BLaER1 treated with 17β-estradiol and CSF1 and Interleukin-3, amounts not matched to agents 10 nM and 100 nM (cell line): ENCODE data around the gene FBXW2.

Experiments used
- H3K27ac ChIP-seq, 11 experiments: shearing (Covaris generic); formaldehyde crosslinking; 2 replicates each; pipeline ENCODE4 v1.8.1; 2022
- H3K27me3 ChIP-seq, 11 experiments: shearing (Covaris generic); formaldehyde crosslinking; 2 replicates each; pipeline ENCODE4 v1.8.1; 2022
- H3K36me3 ChIP-seq, 11 experiments: shearing (Covaris generic); formaldehyde crosslinking; 2 replicates each; pipeline ENCODE4 v1.8.1; 2022
- H3K4me1 ChIP-seq, 10 experiments: shearing (Covaris generic); formaldehyde crosslinking; 2 replicates each; pipeline ENCODE4 v1.8.1; 2022
- H3K4me2 ChIP-seq, 11 experiments: shearing (Covaris generic); formaldehyde crosslinking; 2 replicates each; pipeline ENCODE4 v1.8.1; 2022
- H3K4me3 ChIP-seq, 10 experiments: shearing (Covaris generic); formaldehyde crosslinking; 2 replicates each; pipeline ENCODE4 v1.8.1; 2022
- H3K9ac ChIP-seq, 11 experiments: shearing (Covaris generic); formaldehyde crosslinking; 2 replicates each; pipeline ENCODE4 v1.8.1; 2022
- H3K9me3 ChIP-seq, 11 experiments: shearing (Covaris generic); formaldehyde crosslinking; replicated peaks in 1 of 11; 2 replicates each; pipeline ENCODE4 v1.8.1; 2022
- H4K20me1 ChIP-seq, 11 experiments: shearing (Covaris generic); formaldehyde crosslinking; 2 replicates each; pipeline ENCODE4 v1.8.1; 2022
- Cebpa-rat ChIP-seq, 11 experiments: shearing (Covaris generic); IDR thresholded peaks; 2 replicates each; pipeline ENCODE4 v1.8.1; 2022

The FBXW2 gene

GRCh38 chr9:120774719-120775118 is 18.5 kb downstream of the FBXW2 start:
- Histone ChIP-seq H4K20me1 (peaks cover 0 to 22% (median 13%) of the 10 kb centered on the region in 11 experiments; a peak in 12 of 22 replicates), H3K27ac (no peak overlapping the region), H3K9me3 (no peaks in the 10 kb centered on the region), H3K4me2 (no peak overlapping the region), H3K36me3 (peaks cover 75 to 100% (median 99%) of the 10 kb centered on the region in 11 experiments), H3K9ac (no peak overlapping the region), H3K4me3 (no peak overlapping the region), H3K27me3 (no peaks in the 10 kb centered on the region), H3K4me1 (peaks cover 0 to 23% (median 0%) of the 10 kb centered on the region in 10 experiments; a peak in 8 of 20 replicates)
- no peak for TF ChIP-seq Cebpa-rat (IDR thresholded peaks at IDR 0.05)

- no peaks in the 10 kb centered on the region for H3K27me3 ChIP-seq
- no peak overlapping the region for H3K27ac ChIP-seq
- H3K9me3 ChIP-seq, result no peaks in the 10 kb centered on the region
- H4K20me1 ChIP-seq, result peaks cover 0 to 8% (median 0%) of the 10 kb centered on the region in 11 experiments; a peak in 5 of 22 replicates
- peaks cover 0 to 23% (median 0%) of the 10 kb centered on the region in 10 experiments; a peak in 8 of 20 replicates for H3K4me1 ChIP-seq
- no peak overlapping the region for H3K9ac ChIP-seq
- no peak overlapping the region for H3K4me2 ChIP-seq
- peaks cover 79 to 100% (median 99%) of the 10 kb centered on the region in 11 experiments for H3K36me3 ChIP-seq
- no peak overlapping the region for H3K4me3 ChIP-seq
- TF ChIP-seq Cebpa-rat (IDR thresholded peaks at IDR 0.05), result no peak
Observed at GRCh38 chr9:120773256-120773655, 20.0 kb downstream of the FBXW2 start.

- H3K9ac ChIP-seq, result peak overlapping the region in 2 of 11 experiments; percentile 9 to 39; a peak in 2 of 22 replicates
Observed at GRCh38 chr9:120770931-120771330, 22.3 kb downstream of the FBXW2 start.

GRCh38 chr9:120768886-120769285 is 24.3 kb downstream of the FBXW2 start:
- Histone ChIP-seq H3K27ac (no peak overlapping the region), H3K4me1 (peaks cover 0 to 23% (median 0%) of the 10 kb centered on the region in 10 experiments; a peak in 8 of 20 replicates), H3K4me3 (no peak overlapping the region), H3K4me2 (no peak overlapping the region), H4K20me1 (peaks cover 0 to 5% (median 0%) of the 10 kb centered on the region in 11 experiments; a peak in 3 of 22 replicates), H3K27me3 (no peaks in the 10 kb centered on the region), H3K36me3 (peaks cover 80 to 100% (median 99%) of the 10 kb centered on the region in 11 experiments), H3K9me3 (no peaks in the 10 kb centered on the region), H3K9ac (no peak overlapping the region)
- TF ChIP-seq Cebpa-rat (IDR thresholded peaks at IDR 0.05), result no peak

More at GRCh38 chr9:120770931-120771330, 22.3 kb downstream of the FBXW2 start:
- Histone ChIP-seq H3K27ac (peak overlapping the region in 3 of 11 experiments; percentile 39 to 65 (median 50); a peak in 5 of 22 replicates), H3K4me1 (peaks cover 0 to 23% (median 0%) of the 10 kb centered on the region in 10 experiments; a peak in 8 of 20 replicates), H3K4me2 (peak overlapping the region in 4 of 11 experiments; percentile 12 to 81 (median 42); a peak in 7 of 22 replicates), H3K4me3 (no peak overlapping the region), H3K27me3 (no peaks in the 10 kb centered on the region), H4K20me1 (peaks cover 0 to 8% (median 0%) of the 10 kb centered on the region in 11 experiments; a peak in 5 of 22 replicates), H3K9me3 (no peaks in the 10 kb centered on the region), H3K36me3 (peaks cover 79 to 100% (median 99%) of the 10 kb centered on the region in 11 experiments)
- TF ChIP-seq Cebpa-rat (IDR thresholded peaks at IDR 0.05), result no peak

GRCh38 chr9:120768247-120768646 is 25.0 kb downstream of the FBXW2 start:
- Histone ChIP-seq H3K4me1 (peaks cover 0 to 23% (median 0%) of the 10 kb centered on the region in 10 experiments; a peak in 8 of 20 replicates), H3K27ac (no peak overlapping the region), H3K36me3 (peaks cover 82 to 100% (median 99%) of the 10 kb centered on the region in 11 experiments), H3K9ac (no peak overlapping the region), H3K4me2 (no peak overlapping the region), H3K9me3 (no peaks in the 10 kb centered on the region), H3K4me3 (no peak overlapping the region), H3K27me3 (no peaks in the 10 kb centered on the region), H4K20me1 (peaks cover 0 to 5% (median 0%) of the 10 kb centered on the region in 11 experiments; a peak in 3 of 22 replicates)
- no peak for TF ChIP-seq Cebpa-rat (IDR thresholded peaks at IDR 0.05)

GRCh38 chr9:120767451-120767850 is 25.8 kb downstream of the FBXW2 start:
- H3K4me1 ChIP-seq, result peaks cover 0 to 23% (median 0%) of the 10 kb centered on the region in 10 experiments; a peak in 8 of 20 replicates
- H3K4me3 ChIP-seq, result no peak overlapping the region
- peaks cover 82 to 100% (median 99%) of the 10 kb centered on the region in 11 experiments for H3K36me3 ChIP-seq
- no peaks in the 10 kb centered on the region for H3K9me3 ChIP-seq
- TF ChIP-seq Cebpa-rat (IDR thresholded peaks at IDR 0.05), result no peak
- H3K4me2 ChIP-seq, result no peak overlapping the region
- no peak overlapping the region for H3K9ac ChIP-seq
- no peak overlapping the region for H3K27ac ChIP-seq
- no peaks in the 10 kb centered on the region for H3K27me3 ChIP-seq
- H4K20me1 ChIP-seq, result peaks cover 0 to 6% (median 0%) of the 10 kb centered on the region in 11 experiments; a peak in 3 of 22 replicates

- H4K20me1 ChIP-seq, result peaks cover 0 to 8% (median 0%) of the 10 kb centered on the region in 11 experiments; a peak in 4 of 22 replicates
- H3K9me3 ChIP-seq, result no peaks in the 10 kb centered on the region
- no peak overlapping the region for H3K9ac ChIP-seq
- no peak overlapping the region for H3K4me3 ChIP-seq
- H3K27me3 ChIP-seq, result no peaks in the 10 kb centered on the region
- H3K36me3 ChIP-seq, result peaks cover 96 to 100% (median 99%) of the 10 kb centered on the region in 11 experiments
- TF ChIP-seq Cebpa-rat (IDR thresholded peaks at IDR 0.05), result no peak
- H3K4me2 ChIP-seq, result no peak overlapping the region
- no peak overlapping the region for H3K27ac ChIP-seq
- peaks cover 0 to 11% (median 0%) of the 10 kb centered on the region in 10 experiments; a peak in 7 of 20 replicates for H3K4me1 ChIP-seq
Observed at GRCh38 chr9:120765910-120766425, 27.2 kb downstream of the FBXW2 start.

- peaks cover 96 to 100% (median 99%) of the 10 kb centered on the region in 11 experiments for H3K36me3 ChIP-seq
Observed at GRCh38 chr9:120764476-120764875, 28.7 kb downstream of the FBXW2 start.

GRCh38 chr9:120761006-120761405 is 32.2 kb downstream of the FBXW2 start:
- no peak for TF ChIP-seq Cebpa-rat (IDR thresholded peaks at IDR 0.05)
- Histone ChIP-seq H3K27ac (no peak overlapping the region), H3K27me3 (no peaks in the 10 kb centered on the region), H4K20me1 (peaks cover 0 to 8% (median 4%) of the 10 kb centered on the region in 11 experiments; a peak in 4 of 22 replicates), H3K9me3 (no peaks in the 10 kb centered on the region), H3K36me3 (peaks cover 61 to 84% (median 74%) of the 10 kb centered on the region in 11 experiments), H3K4me1 (peaks cover 0 to 27% (median 0%) of the 10 kb centered on the region in 10 experiments; a peak in 10 of 20 replicates), H3K4me2 (no peak overlapping the region), H3K4me3 (no peak overlapping the region), H3K9ac (no peak overlapping the region)

More at GRCh38 chr9:120764476-120764875, 28.7 kb downstream of the FBXW2 start:
- no peak overlapping the region for H3K27ac ChIP-seq
- H3K4me3 ChIP-seq, result no peak overlapping the region
- H3K4me1 ChIP-seq, result no peaks in the 10 kb centered on the region
- H3K27me3 ChIP-seq, result no peaks in the 10 kb centered on the region
- TF ChIP-seq Cebpa-rat (IDR thresholded peaks at IDR 0.05), result no peak
- no peak overlapping the region for H3K9ac ChIP-seq
- H3K9me3 ChIP-seq, result no peaks in the 10 kb centered on the region
- peaks cover 0 to 11% (median 4%) of the 10 kb centered on the region in 11 experiments; a peak in 4 of 22 replicates for H4K20me1 ChIP-seq
- no peak overlapping the region for H3K4me2 ChIP-seq
